ENCODE data around the gene STARD3. TPM values are rescaled to one million over a fixed set of nuclear protein-coding genes. Genes with fewer than 3 reads are reported as not detected.

The STARD3 gene
- total and polyA plus RNA-seq, 2 donors (not counting 3 experiments of a cell fraction or from before 2014, with no cell fraction given), result 51.0 to 75.7 TPM

DNA sequence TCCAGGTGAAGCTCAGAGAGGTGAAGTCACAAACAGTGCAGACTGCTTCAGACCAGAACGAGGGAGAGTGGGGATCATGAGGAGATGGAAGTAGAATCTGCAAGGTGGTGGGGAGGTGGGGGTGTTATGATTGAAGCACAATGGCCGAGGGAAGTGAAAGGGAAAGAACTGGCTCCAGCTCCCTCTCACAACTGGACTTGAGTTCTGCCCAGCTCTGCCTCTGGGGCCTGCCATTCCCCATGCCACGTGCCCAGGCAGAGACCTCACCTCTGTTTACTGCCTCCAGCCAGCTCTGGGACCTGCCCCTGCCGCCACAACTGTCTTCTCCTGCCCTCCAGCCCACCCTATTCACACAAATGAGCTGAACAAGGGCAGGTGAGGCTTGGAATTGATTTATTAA is 33.8 kb downstream of the STARD3 start:
- intact Hi-C loops (cut with micrococcal nuclease), result no loop called here
- ChIA-PET POLR2A (interaction anchor here (0.7 kb wide), 1 partner anchor 11 kb away, joined by 3 read pairs; no protein-coding TSS in a partner anchor), CTCF (interaction anchor here (0.8 to 13.1 kb wide), 9 partner anchors 11 to 119 kb away, joined by 3 to 291 read pairs (median 7); partner anchors contain the start of genes ERBB2 and PGAP3)
- dilution Hi-C loops (cut with MboI; ENCODE audit: extremely low pct_ligation_motif_present, low sequenced_read_pairs), result no loop called here
- no TSS peak for BruUV-seq (replicated peaks)
- FAIRE-seq (no peak), DNase-seq (ENCODE audit: low read depth, low spot score) (no peak)
- Histone ChIP-seq H3K9me3 (replicated peaks; ENCODE audit: control insufficient read depth, insufficient read depth, low read length) (no peaks in the 10 kb centered on the region), H3K9ac (replicated peaks; ENCODE audit: extremely low read depth, insufficient read depth, low read length) (no peak overlapping the region), H3K4me2 (ENCODE audit: insufficient read depth, low read length) (no peak overlapping the region), H3K79me2 (ENCODE audit: control insufficient read depth, insufficient read depth, low read length) (no peaks in the 10 kb centered on the region), H3K27me3 (ENCODE audit: control insufficient read depth in 2 of 2, insufficient read depth in 2 of 2, low read length in 2 of 2) (peaks cover 6 to 10% of the 10 kb centered on the region in 2 experiments), H3K4me1 (ENCODE audit: control insufficient read depth, extremely low read depth, insufficient read depth, low read length) (no peaks in the 10 kb centered on the region), H3K9me1 (replicated peaks; ENCODE audit: control insufficient read depth, extremely low read depth, insufficient read depth, low read length) (no peaks in the 10 kb centered on the region), H3K36me3 (ENCODE audit: control insufficient read depth in 2 of 2, extremely low read depth in 1 of 2, insufficient read depth in 2 of 2, low read length in 2 of 2) (no peaks in the 10 kb centered on the region), H3K27ac (ENCODE audit: insufficient read depth, low read depth, low read length) (no peak overlapping the region), H3K4me3 (replicated peaks in 1 of 3; ENCODE audit: insufficient read depth in 1 of 3, low read depth in 1 of 3, low read length in 3 of 3) (no peak overlapping the region), H4K20me1 (replicated peaks; ENCODE audit: control insufficient read depth, extremely low read depth, insufficient read depth, low read length) (no peaks in the 10 kb centered on the region), H2AFZ (ENCODE audit: low read depth, low read length) (no peak overlapping the region)
- TF ChIP-seq GATA2 (IDR thresholded peaks at IDR 0.05; ENCODE audit: insufficient read depth, insufficient read length, low read depth, low read length) (no peak), EZH2 (IDR thresholded peaks at IDR 0.05; ENCODE audit: borderline replicate concordance, low read depth, low read length, severe bottlenecking) (no peak), FOS (IDR thresholded peaks at IDR 0.05; ENCODE audit: borderline replicate concordance, insufficient read depth, low read length) (no peak), POLR2A (IDR thresholded peaks at IDR 0.05; ENCODE audit: low read depth, low read length) (no peak), MYC (IDR thresholded peaks at IDR 0.05; ENCODE audit: low read depth, low read length) (no peak), JUN (IDR thresholded peaks at IDR 0.05; ENCODE audit: borderline replicate concordance, insufficient read depth, insufficient read length, low read depth) (no peak), POLR2AphosphoS5 (IDR thresholded peaks at IDR 0.05; ENCODE audit: insufficient read depth, low read depth, low read length) (no peak)
- TF ChIP-seq, protein P1, sequence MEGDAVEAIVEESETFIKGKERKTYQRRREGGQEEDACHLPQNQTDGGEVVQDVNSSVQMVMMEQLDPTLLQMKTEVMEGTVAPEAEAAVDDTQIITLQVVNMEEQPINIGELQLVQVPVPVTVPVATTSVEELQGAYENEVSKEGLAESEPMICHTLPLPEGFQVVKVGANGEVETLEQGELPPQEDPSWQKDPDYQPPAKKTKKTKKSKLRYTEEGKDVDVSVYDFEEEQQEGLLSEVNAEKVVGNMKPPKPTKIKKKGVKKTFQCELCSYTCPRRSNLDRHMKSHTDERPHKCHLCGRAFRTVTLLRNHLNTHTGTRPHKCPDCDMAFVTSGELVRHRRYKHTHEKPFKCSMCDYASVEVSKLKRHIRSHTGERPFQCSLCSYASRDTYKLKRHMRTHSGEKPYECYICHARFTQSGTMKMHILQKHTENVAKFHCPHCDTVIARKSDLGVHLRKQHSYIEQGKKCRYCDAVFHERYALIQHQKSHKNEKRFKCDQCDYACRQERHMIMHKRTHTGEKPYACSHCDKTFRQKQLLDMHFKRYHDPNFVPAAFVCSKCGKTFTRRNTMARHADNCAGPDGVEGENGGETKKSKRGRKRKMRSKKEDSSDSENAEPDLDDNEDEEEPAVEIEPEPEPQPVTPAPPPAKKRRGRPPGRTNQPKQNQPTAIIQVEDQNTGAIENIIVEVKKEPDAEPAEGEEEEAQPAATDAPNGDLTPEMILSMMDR (IDR thresholded peaks at IDR 0.05; ENCODE audit: extremely low read depth in 1 of 2, insufficient read depth in 1 of 2, low read depth in 1 of 2, low read length in 2 of 2), result no peak
- TF ChIP-seq, protein P2, sequence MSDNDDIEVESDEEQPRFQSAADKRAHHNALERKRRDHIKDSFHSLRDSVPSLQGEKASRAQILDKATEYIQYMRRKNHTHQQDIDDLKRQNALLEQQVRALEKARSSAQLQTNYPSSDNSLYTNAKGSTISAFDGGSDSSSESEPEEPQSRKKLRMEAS (IDR thresholded peaks at IDR 0.05; ENCODE audit: insufficient read depth, insufficient read length), result no peak

Data from endothelial cell of umbilical vein (primary cell).